Stimulated activated CD8-positive, alpha-beta memory T cell treated with anti-CD3 and anti-CD28 coated beads, Interleukin-7, amount 100 ng/mL, for 1 hour (primary cell): Measurements from ENCODE around the gene FIBP.

Source experiments
- DNase-seq, 2 donors: peaks; one replicate each; pipeline ENCODE4 v3.0.0-alpha.2; 2020; ENCODE audit warnings: low read depth in 2 of 2

FIBP gene

DNA sequence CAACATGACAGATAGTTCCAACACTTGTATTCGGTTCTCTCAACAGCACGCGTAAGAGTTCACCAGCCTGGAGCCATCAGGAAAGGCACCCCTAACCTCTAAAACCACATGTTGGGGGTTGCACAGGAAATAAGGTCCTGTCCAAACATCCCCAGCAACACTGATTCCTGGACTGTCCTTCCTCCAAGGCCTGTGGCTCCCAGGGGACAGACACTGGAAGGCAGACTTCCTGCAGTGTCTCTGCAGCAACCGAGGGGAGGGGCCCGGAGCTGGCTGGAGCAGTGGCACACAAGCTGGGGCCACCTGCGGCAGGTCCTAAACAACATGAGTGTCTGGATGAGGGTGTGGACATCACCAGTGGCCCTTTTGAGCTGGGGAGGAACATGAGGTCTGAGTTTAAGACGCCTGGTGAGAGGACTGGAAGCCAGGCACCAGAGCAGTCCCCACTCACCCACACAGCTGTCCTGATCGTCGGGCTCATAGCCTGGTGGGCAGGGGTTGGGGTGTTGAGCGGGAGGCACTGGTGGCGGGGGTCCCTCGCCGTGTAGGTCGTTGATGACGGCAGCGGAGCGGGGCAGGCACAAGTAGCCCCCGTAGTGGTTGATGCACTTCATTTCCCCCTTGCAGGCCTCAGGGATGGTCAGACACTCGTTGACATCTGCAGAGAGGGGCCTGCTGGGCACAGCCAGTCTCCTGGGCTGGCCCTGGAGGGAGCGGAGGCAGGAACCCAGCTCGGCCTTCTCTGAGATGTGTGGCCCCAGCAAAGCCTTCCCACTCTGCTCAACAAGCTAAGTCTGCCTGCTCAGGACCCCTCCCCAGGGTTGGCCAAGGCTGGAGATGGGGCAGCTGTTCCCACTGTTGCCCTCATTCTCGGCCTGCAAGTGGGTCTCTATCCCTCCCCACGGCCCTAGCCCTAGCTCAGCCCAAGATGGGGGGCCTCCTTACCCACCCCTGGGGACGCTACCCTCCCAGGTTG lies 17.3 kb downstream of the FIBP start:
- no peak for DNase-seq

DNA sequence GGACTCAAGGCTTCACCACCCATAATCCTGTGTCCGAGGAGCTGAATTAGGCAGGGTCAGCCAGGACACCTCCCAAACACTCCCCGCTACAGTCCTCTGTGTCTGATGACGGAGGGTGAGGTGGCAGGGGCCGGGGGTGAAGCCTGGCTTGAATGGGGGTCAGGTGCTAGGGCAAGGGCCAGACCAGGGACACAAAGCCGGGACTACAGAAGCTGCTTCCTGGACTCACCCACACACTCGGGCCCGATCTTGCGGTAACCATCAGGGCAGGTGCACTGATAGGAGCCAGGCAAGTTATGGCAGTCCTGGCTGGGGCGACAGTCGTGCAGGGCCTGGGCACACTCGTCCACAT lies 18.0 kb downstream of the FIBP start:
- no peak for DNase-seq

DNA sequence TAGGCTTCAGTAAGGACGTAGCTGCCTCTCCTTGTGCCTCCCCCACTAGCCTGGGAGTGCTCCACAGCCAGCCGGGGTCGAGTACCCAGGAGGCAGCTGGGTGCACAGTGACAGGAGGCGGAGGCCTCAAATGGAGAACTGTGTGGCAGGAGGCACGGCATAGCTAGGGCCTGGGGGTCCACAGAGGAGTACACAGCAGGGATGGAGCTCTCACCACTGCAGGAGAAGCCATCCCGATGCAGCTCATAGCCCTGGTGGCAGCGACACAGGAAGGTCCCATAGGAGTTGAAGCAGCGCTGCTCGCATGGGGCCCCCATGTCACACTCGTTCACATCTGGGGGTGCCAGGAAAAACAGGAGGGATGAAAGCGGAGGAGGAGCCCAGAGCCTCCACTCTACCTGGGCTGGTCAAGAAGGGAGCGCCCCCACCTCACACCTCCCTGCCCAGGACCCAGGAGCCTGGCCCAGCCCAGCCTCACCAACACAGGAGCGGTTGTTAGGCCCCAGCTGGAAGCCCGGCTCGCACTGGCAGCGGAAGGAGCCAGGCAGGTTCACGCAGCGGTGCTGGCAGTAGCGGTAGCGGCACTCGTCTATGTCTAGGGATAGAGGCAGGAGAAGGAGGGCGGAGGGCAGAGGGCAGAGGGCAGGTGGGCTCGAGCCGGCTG lies 18.5 kb downstream of the FIBP start:
- DNase-seq: no peak

DNA sequence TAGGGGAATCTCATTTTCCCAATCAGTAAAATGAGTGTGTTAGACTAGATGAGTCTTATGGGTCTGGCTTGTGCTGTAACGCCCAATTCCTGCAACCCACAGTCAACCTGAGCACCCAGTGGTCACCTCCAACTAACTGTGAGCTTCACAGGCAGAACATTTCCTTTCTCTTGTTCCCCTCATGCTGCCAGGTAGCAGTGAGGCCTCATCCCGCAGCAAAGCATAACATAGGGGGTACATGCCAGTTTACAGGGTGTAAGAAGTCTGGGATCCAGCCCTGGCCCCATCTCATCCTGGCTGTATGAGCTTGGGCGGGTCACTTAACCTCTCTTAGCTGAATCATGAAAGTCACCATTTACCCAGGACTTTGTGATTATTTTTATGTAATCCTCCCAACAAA lies 19.4 kb downstream of the FIBP start:
- DNase-seq: no peak

DNA sequence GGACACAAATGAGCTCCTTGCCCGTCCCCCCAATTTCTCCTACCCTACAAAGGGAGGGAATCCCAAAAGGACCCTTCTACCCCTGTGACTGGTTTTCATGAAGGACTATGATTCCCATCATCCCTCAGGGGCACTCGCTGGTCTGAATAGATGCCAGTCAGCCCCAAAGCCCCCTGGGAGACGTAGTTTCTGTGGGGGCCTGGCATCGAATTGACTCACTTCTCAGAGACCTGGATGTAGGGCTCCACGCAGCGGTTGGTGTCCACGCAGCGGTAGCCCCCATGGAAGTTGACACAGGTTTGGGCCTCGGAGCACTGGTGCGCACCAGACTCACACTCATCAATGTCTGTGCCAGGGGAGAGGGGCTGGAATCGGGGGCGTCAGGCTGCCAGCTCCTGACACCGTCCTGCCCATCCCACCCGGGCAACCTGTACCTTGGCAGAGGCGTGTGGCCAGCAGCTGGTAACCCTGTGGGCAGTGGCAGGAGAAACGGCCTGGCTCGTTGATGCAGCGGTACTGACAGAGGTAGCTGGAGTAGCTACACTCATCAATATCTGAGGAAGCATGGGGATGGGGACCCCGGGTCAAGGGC lies 20.1 kb downstream of the FIBP start:
- no peak for DNase-seq

DNA sequence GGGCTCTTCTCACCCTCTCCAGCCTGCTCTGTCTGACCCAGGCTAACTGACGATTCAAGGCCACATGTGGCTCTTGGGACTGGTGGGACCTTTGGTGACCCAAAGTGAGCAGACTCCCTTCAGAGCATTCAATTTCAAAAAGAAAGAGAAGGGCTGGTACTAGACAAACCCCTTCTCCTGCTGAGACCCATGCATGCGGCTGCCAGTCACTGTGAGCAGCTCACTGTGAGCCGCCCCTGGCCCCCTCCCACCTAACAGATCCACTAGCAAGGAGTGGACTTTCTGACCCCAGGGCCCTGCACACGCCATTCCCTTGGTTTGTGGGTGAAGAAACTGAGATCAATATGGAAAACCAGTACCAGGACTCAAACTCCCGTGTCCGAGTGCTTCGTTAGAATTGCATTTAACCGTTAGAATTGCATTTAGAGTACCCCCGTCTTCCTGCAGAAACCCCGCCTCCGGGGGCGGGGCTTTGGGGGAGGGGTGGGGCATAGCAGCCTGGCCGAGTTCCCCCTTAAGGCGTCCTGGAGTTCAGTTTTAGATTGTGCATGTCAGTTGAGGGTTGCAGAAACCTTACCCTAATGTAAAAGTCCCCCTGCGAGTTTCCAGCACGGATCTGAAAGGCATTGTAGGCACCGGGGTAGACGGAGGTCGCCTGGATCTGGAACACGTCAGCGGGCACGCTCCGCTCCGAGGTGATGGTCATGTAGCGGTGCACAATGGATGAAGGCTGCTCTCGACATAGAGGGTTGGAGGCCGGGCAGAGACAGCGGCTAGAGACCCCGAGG lies 20.8 kb downstream of the FIBP start:
- DNase-seq: no peak

- no peak for DNase-seq
These were observed 21.6 kb downstream of the FIBP start for GRCh38 chr11:65866509-65867283.

DNA sequence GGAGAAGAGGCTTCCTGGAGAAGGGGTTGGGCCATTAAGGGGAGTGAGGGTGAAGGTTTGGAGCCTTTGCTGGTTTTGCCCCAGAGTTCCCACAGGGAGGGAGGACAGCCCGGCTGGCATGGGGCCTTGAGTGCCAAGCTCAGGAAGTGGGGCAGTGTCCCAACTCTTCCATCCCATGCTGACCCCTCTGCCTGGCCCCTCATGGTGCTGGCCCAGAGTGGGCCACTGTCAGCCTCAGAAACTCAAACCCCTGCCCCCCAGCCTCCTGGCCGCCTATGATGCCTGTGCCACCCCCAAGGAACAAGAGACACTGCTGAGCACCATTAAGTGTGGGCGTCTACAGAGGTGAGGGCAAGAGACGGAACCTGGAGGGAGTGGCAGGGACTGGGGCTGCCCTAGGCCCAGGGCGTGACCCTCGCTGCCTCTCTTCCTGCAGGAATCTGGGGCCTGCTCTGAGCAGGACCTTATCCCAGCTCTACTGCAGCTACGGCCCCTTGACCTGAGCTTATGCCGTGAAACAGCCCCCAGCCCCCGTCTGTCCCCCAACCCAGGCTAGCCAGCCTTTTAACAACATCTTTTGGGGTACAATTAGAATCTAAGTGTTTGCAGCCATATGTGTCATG lies 22.6 kb downstream of the FIBP start:
- DNase-seq: no peak

- no peak for DNase-seq
These were observed 23.4 kb downstream of the FIBP start for GRCh38 chr11:65864706-65865471.

- DNase-seq: no peak
These were observed 24.2 kb downstream of the FIBP start for GRCh38 chr11:65863889-65864705.

GRCh38 chr11:65862941-65863888 lies 25.1 kb downstream of the FIBP start:
- DNase-seq: no peak

DNA sequence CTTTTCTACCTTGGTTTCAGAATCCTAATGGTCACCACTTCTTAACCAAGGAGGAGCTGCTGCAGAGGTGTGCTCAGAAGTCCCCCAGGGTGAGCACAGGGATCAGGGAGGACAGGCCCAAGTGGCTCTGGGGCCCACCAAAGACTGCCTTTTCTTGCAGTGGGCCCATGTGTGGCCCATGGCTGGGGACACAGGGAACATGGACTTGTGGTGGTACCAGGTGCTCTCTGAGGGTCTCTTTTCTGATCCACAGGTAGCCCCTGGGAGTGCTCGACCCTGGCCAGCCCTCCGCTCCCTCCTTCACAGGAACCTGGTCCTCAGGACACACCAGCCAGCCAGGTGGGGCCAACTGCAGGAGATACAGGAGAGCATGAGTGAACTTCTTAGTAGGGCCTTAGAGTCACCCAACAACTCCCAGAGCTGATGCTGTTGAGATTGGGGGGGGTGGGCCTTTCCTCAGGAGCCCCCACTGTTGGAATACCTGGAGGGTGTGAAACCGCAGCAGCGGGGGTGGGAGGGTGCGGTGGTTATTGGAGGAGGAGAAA lies 26.0 kb downstream of the FIBP start:
- no peak for DNase-seq

- no peak for DNase-seq
These were observed 26.6 kb downstream of the FIBP start for GRCh38 chr11:65861533-65862183.

- DNase-seq: no peak
These were observed 27.1 kb downstream of the FIBP start for GRCh38 chr11:65861165-65861505.

DNA sequence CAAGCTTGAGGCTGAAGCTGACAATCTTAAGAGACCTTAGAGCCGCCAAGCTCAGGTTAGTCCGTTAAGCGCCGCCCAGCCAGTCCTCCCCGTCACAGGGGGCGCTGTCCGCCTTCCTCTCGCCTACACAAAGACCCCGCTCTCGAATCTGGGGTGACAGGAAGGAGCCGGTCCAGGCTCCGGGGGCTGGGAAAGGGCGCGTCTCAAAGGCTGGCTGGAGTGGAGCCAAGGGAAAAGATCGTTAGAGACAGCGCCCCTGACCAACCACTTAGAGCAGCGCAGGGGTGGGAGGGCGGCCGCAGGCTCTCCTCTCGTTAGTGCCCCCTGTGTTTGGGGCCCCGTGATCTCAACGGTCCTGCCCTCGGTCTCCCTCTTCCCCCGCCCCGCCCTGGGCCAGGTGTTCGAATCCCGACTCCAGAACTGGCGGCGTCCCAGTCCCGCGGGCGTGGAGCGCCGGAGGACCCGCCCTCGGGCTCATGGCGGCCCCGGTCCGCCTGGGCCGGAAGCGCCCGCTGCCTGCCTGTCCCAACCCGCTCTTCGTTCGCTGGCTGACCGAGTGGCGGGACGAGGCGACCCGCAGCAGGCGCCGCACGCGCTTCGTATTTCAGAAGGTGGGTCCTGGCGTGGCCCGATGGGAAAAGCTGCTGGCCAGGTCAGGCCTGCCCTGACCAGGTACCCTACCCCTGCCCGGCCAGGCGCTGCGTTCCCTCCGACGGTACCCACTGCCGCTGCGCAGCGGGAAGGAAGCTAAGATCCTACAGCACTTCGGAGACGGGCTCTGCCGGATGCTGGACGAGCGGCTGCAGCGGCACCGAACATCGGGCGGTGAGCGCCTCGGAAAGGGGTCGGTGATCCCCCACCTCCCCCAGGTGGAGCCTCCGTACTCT lies 27.8 kb downstream of the FIBP start, which contains the start of gene MUS81:
MUS81 (plus strand) TSS at position 156 of the 887 bp plus-strand sequence; CDS start at position 477, 321 bp downstream.
- DNase-seq: peak; percentile 95 to 96

DNA sequence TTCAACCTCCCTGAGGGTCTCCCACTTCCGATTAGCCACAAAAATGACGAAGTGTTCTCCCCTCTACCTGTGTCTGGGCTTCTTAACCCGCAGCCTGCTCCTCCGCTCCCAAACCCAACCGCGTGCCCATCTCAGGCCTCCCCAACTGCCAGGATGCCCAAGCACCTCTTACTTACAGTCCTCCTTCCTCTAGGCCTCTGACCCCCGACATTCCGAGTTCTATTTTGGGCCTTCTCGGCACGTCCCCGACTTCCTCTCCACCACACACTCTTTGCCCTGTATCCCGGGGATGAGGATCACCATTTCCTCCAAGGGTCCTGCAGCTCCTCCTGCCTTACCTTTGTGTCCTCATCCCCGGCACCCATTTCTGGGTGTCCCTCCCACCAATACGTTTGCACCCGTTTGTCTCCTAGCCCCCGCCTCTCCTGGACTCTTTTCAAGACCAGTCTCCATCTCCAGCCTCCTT lies 28.4 kb downstream of the FIBP start:
- no peak for DNase-seq
